ENCODE data around the gene XRN2.

XRN2 gene

DNA sequence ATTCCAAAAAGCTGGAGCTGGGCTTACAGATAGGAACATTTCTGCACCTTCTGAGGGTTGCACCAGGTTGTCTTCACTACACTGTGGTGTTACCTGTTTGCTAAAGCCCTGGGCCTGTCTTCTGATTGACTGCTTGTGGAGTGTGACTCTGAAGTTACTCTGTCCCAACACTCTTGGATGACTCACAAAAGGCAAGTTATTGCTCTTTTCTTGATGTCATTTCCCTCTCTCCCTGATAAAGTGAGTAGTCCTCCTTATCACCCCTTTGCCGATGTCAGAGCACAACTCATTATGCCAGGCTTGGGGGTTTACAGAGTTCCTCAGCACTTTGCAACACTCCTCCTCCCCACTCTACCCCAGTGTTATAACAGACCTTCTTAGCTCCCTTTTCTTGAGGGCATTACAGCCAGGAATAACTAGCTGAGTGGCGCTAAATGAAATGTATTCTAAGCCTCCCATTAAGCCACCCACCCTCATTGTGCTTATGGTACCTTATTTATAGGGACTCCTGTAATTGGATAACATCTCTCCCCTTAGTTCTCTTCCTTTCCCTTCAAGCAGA, 130.3 kb downstream of the XRN2 start:
- DNase-seq, result no peak

DNA sequence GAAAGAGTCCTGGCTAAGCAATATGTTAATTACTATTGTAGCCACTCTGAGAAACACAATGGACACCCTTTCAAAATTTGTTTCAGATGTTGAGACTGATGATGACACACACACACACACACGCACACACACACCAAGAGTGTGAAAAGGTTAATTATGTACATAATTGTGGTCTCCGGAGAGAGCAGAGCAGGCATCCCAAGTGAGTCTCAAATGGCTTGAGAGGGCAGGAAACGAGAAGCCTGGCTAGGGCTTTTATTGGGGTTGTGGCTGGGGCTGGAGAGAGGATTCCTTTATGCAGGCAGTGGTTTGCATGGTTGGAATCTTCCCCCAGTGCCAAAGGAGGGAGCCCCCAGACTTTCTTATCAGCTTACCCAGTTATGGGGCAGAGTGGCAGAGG, 132.4 kb downstream of the XRN2 start:
- DNase-seq, result no peak

DNA sequence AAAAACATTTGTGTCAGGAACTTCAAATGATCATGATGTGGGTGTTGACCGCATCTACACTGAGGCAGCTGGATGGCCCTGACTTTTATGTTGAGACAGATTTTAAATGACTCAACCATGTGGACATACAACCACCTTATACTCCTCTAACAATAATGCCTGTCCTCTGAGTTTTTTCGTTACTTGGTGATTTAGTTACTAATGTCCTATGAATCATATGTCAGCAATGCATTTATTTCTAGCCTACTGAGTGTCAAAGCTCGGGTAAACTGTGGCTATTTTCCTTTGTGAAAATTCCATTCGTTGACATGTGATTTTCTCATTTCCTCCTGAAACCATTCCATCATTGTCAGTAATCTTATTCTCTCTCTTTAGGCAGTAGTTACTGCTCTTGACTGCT, 133.1 kb downstream of the XRN2 start:
- DNase-seq, result no peak

DNA sequence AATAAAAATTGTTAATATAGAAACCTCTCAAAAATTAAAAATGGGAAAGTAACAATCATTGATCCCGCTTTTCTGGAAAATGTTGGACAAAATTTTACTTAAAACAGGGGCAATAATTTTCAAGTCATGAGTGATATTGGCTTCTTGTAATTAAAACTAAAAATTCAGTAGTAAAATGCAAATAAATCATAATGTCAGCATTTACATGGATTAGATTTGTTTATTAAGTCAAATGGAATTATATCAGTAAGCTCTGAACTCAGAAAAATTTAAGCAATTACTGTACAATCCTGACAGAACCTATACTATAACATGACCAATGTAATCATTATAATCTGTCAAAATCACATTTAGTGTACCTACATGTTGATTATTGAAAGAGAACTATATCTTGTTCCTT, 134.1 kb downstream of the XRN2 start:
- DNase-seq, result no peak

DNA sequence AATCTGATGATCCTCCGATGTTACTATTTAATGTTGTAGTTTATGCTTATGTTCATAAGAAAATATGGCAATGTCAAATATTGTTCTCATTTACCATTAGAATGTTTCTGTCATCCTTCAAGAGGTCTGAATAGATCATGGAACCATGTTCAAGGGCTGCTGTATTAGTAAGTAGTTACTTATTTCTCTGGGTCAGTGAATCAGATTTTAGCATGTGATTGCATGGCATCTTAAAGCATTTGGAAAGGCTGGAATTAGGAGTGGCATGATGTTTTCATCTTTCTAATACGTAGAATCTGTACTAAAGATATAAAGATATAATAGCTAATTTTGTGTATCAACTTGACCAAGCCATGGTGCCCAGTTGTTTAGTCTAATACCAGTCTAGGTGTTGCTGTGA, 134.7 kb downstream of the XRN2 start:
- no peak for DNase-seq

All from right hindlimb (tissue), 1 donor.